DOHH2 (cell line): Measurements from ENCODE around the gene PCGF2.

Experiments
- H3F3A ChIP-seq: fragments of 200-600 bp; sonication (generic), shearing (Covaris generic); 2 replicates; pipeline ENCODE4 v1.6.0; 2016; ENCODE audit warnings: antibody characterized with exemption, mild to moderate bottlenecking; ENCODE audit not compliant: control insufficient read depth, insufficient read depth
- H3K27ac ChIP-seq: fragments of 200-600 bp; sonication (generic); 2 replicates; pipeline ENCODE4 v1.5.1; 2014; ENCODE audit warnings: low read depth, mild to moderate bottlenecking, low read length, moderate library complexity
- H3K27me3 ChIP-seq: fragments of 200-600 bp; sonication (generic); 2 replicates; pipeline ENCODE4 v1.6.1; 2014; ENCODE audit warnings: mild to moderate bottlenecking, low read length, mixed read lengths; ENCODE audit not compliant: control insufficient read depth
- H3K36me3 ChIP-seq: fragments of 200-600 bp; sonication (generic); 2 replicates; pipeline ENCODE4 v1.6.1; 2014; ENCODE audit warnings: mild to moderate bottlenecking, low read length, moderate library complexity, mixed read lengths; ENCODE audit not compliant: control insufficient read depth
- H3K4me1 ChIP-seq: fragments of 200-600 bp; sonication (generic); 2 replicates; pipeline ENCODE4 v1.6.1; 2014; ENCODE audit warnings: mild to moderate bottlenecking, low read length, mixed read lengths; ENCODE audit not compliant: control insufficient read depth
- H3K4me2 ChIP-seq: fragments of 200-600 bp; sonication (generic); 2 replicates; pipeline ENCODE4 v1.6.0; 2014; ENCODE audit warnings: mild to moderate bottlenecking, low read length, moderate library complexity
- H3K4me3 ChIP-seq: fragments of 200-600 bp; sonication (generic); 2 replicates; pipeline ENCODE4 v1.5.1; 2014; ENCODE audit warnings: mild to moderate bottlenecking, low read length, mixed read lengths
- H3K79me2 ChIP-seq: fragments of 200-600 bp; sonication (generic); 2 replicates; pipeline ENCODE4 v1.6.1; 2014; ENCODE audit warnings: mild to moderate bottlenecking, low read length, mixed read lengths; ENCODE audit not compliant: control insufficient read depth
- H3K9me2 ChIP-seq: fragments of 200-600 bp; sonication (generic); replicated peaks from 2 replicates; pipeline ENCODE4 v1.6.1; 2014; ENCODE audit warnings: mild to moderate bottlenecking, low read length, mixed read lengths; ENCODE audit not compliant: control insufficient read depth
- H3K9me3 ChIP-seq: fragments of 200-600 bp; sonication (generic); 2 replicates; pipeline ENCODE4 v1.6.1; 2014; ENCODE audit warnings: antibody characterized with exemption, low read length, mixed read lengths; ENCODE audit not compliant: control insufficient read depth, insufficient read depth
- H4K20me1 ChIP-seq: fragments of 200-600 bp; sonication (generic); 2 replicates; pipeline ENCODE4 v1.6.0; 2014; ENCODE audit warnings: low read depth, mild to moderate bottlenecking, antibody characterized with exemption, low read length, moderate library complexity; ENCODE audit not compliant: control insufficient read depth, insufficient read depth
- CTCF ChIP-seq: fragments of 200-600 bp; sonication (generic); IDR thresholded peaks from one replicate; pipeline ENCODE4 v1.5.1; 2014; ENCODE audit warnings: antibody characterized with exemption, mild to moderate bottlenecking, low read depth, low read length; ENCODE audit not compliant: poor library complexity, severe bottlenecking
- EZH2phosphoT487 ChIP-seq: fragments of 200-600 bp; sonication (generic); IDR thresholded peaks from 2 replicates; pipeline ENCODE4 v1.6.1; 2017; ENCODE audit warnings: borderline replicate concordance, mild to moderate bottlenecking, antibody characterized with exemption, low read length, moderate library complexity, mixed read lengths

The PCGF2 gene

GRCh38 chr17:38685491-38685890 is 62.6 kb downstream of the PCGF2 start:
- H4K20me1 ChIP-seq = no peaks in the 10 kb centered on the region
- no peak overlapping the region for H3K27ac ChIP-seq
- H3K4me2 ChIP-seq = no peak overlapping the region
- peaks cover 8% of the 10 kb centered on the region for H3K27me3 ChIP-seq
- no peaks in the 10 kb centered on the region for H3K36me3 ChIP-seq
- H3F3A ChIP-seq = no peaks in the 10 kb centered on the region
- no peaks in the 10 kb centered on the region for H3K9me2 ChIP-seq
- H3K4me1 ChIP-seq = peaks cover 10% of the 10 kb centered on the region
- H3K4me3 ChIP-seq = no peak overlapping the region
- no peaks in the 10 kb centered on the region for H3K9me3 ChIP-seq
- TF ChIP-seq CTCF (no peak), EZH2phosphoT487 (no peak)
- no peaks in the 10 kb centered on the region for H3K79me2 ChIP-seq
